Thyroid gland (tissue), 4 donors: ENCODE measurements around the gene BNIPL. TPM values are rescaled to one million over a fixed set of nuclear protein-coding genes. Genes with fewer than 3 reads are reported as not detected.

Experiments
- DNase-seq, 2 donors: peaks; one replicate each; pipeline ENCODE4 v3.0.0-alpha.2; 2019
- H3K27ac ChIP-seq, 3 donors: fragments of 200-600 bp; sonication (generic); 1 replicate in 2 of 3; 2 replicates in 1 of 3; pipeline ENCODE4 v1.5.1; 2016 to 2019; ENCODE audit warnings: mild to moderate bottlenecking in 1 of 3, moderate library complexity in 1 of 3
- H3K27me3 ChIP-seq: fragments of 200-600 bp; sonication (generic); one replicate; pipeline ENCODE4 v1.5.1; 2019
- H3K36me3 ChIP-seq, 2 donors: fragments of 200-600 bp; sonication (generic); one replicate each; pipeline ENCODE4 v1.5.1; 2016 to 2019
- H3K4me1 ChIP-seq, 2 donors: fragments of 200-600 bp; sonication (generic); one replicate each; pipeline ENCODE4 v1.5.1; 2017 to 2019
- H3K4me3 ChIP-seq, 3 donors: fragments of 200-600 bp; sonication (generic); replicated peaks in 1 of 3; 1 replicate in 2 of 3; 2 replicates in 1 of 3; pipeline ENCODE4 v1.5.1; 2016; ENCODE audit warnings: mild to moderate bottlenecking in 1 of 3
- H3K9me3 ChIP-seq: fragments of 200-600 bp; sonication (generic); one replicate; pipeline ENCODE4 v1.5.1; 2017
- CTCF ChIP-seq, 6 experiments: fragments of 200-600 bp in 3 of 6; fragments of 450-650 bp in 3 of 6; sonication (generic) in 3 of 6; IDR thresholded peaks; one replicate each; pipeline ENCODE4 v1.5.1; 2016 to 2019; ENCODE audit warnings: antibody characterized with exemption in 6 of 6, mild to moderate bottlenecking in 2 of 6, inconsistent platforms in 1 of 6, moderate library complexity in 1 of 6
- POLR2A ChIP-seq, 2 donors: fragments of 450-650 bp; IDR thresholded peaks; one replicate each; pipeline ENCODE4 v1.6.1; 2017; ENCODE audit warnings: antibody characterized with exemption in 2 of 2, mild to moderate bottlenecking in 2 of 2, moderate library complexity in 1 of 2
- WGBS, 2 donors: methylation state at CpG; one replicate each; pipeline ENCODE4 v1.1.5; 2017; 5-methylcytosine and 5-hydroxymethylcytosine counted together
- intact Hi-C: fragments of 100-400 bp; cut with DNase I; formaldehyde crosslinking; loops from one replicate; pipeline ENCODE4 v1.15.1; 2023
- total RNA-seq, 4 donors: library from RNA; depleted of rRNA; stranded (reverse); fragments of >200 nt; gene quantifications; one replicate each; pipeline ENCODE4 v1.2.3, GENCODE V29; 2016

BNIPL gene
- total RNA-seq: 10 to 100 TPM in 1 of 4 donors, 1 to 10 TPM in 3; 4.0 to 16.8 (median 5.0) TPM

GRCh38 chr1:151036356-151036755, at the start of gene BNIPL:
TSS of gene BNIPL (plus strand) at chr1:151036586. CDS start at chr1:151036726, 140 bp downstream.
- peak within 1 kb of the TSS in 1 of 3 donors; percentile 30 for H3K27ac ChIP-seq
- H3K36me3 ChIP-seq: peaks cover 16 to 27% of the 10 kb centered on the region in 2 donors
- no peaks in the 10 kb centered on the region for H3K9me3 ChIP-seq
- no peak within 1 kb of the TSS for H3K4me3 ChIP-seq
- intact Hi-C loops: no loop called here
- H3K27me3 ChIP-seq: no peaks in the 10 kb centered on the region
- TF ChIP-seq CTCF (IDR thresholded peaks at IDR 0.05): no peak
- peak in 1 of 2 donors; percentile 10 for TF ChIP-seq POLR2A (IDR thresholded peaks at IDR 0.05)
- DNase-seq: peak; percentile 63 to 64
- 30 to 38% methylated on average over 2 of the region's 2 CpGs for WGBS, 2 donors
- peaks cover 5 to 6% of the 10 kb centered on the region in 2 donors for H3K4me1 ChIP-seq

- no peaks in the 10 kb centered on the region for H3K36me3 ChIP-seq
- WGBS, 2 donors: 76 to 80% methylated on average over 7 of the region's 7 CpGs
- no peak overlapping the region for H3K4me3 ChIP-seq
- DNase-seq: no peak
- H3K27me3 ChIP-seq: no peaks in the 10 kb centered on the region
- no peak overlapping the region for H3K27ac ChIP-seq
- intact Hi-C loops: no loop called here
- TF ChIP-seq POLR2A (IDR thresholded peaks at IDR 0.05) (no peak), CTCF (IDR thresholded peaks at IDR 0.05) (no peak)
- H3K9me3 ChIP-seq: no peaks in the 10 kb centered on the region
- peaks cover 1 to 4% of the 10 kb centered on the region in 2 donors for H3K4me1 ChIP-seq
These were observed 48.5 kb upstream of the BNIPL start for GRCh38 chr1:150987924-150988323.

- Histone ChIP-seq H3K27me3 (no peaks in the 10 kb centered on the region), H3K4me3 (no peak overlapping the region), H3K27ac (no peak overlapping the region), H3K9me3 (no peaks in the 10 kb centered on the region), H3K36me3 (peaks cover 9 to 11% of the 10 kb centered on the region in 2 donors), H3K4me1 (peaks cover 0 to 7% of the 10 kb centered on the region in 2 donors)
- intact Hi-C loops: loop anchor here (10.0 kb wide), 1 partner anchor 438 kb away; no protein-coding TSS in a partner anchor
- 71 to 81% methylated on average over 4 of the region's 4 CpGs for WGBS, 2 donors
- TF ChIP-seq POLR2A (IDR thresholded peaks at IDR 0.05) (no peak), CTCF (IDR thresholded peaks at IDR 0.05) (no peak)
- DNase-seq: no peak
These were observed 43.8 kb upstream of the BNIPL start for GRCh38 chr1:150992626-150993025.

- H3K9me3 ChIP-seq: no peaks in the 10 kb centered on the region
- intact Hi-C loops: loop anchor here (10.0 kb wide), 1 partner anchor 439 kb away; no protein-coding TSS in a partner anchor
- H3K27me3 ChIP-seq: no peaks in the 10 kb centered on the region
- peak overlapping the region in 1 of 3 donors; percentile 59 for H3K27ac ChIP-seq
- 92 to 93% methylated on average over 3 of the region's 3 CpGs for WGBS, 2 donors
- DNase-seq: no peak
- no peak overlapping the region for H3K4me3 ChIP-seq
- H3K36me3 ChIP-seq: peaks cover 25 to 27% of the 10 kb centered on the region in 2 donors
- peaks cover 0 to 7% of the 10 kb centered on the region in 2 donors for H3K4me1 ChIP-seq
- TF ChIP-seq POLR2A (IDR thresholded peaks at IDR 0.05) (no peak), CTCF (IDR thresholded peaks at IDR 0.05) (no peak)
These were observed 42.1 kb upstream of the BNIPL start for GRCh38 chr1:150994248-150994647.

- Histone ChIP-seq H3K4me3 (no peak overlapping the region), H3K27ac (peak overlapping the region in 1 of 3 donors; percentile 59), H3K36me3 (peaks cover 29 to 39% of the 10 kb centered on the region in 2 donors), H3K9me3 (no peaks in the 10 kb centered on the region), H3K4me1 (peaks cover 0 to 7% of the 10 kb centered on the region in 2 donors), H3K27me3 (no peaks in the 10 kb centered on the region)
- intact Hi-C loops: loop anchor here (10.0 kb wide), 1 partner anchor 441 kb away; no protein-coding TSS in a partner anchor
- no peak for TF ChIP-seq POLR2A (IDR thresholded peaks at IDR 0.05)
- no peak for TF ChIP-seq CTCF (IDR thresholded peaks at IDR 0.05)
- 74 to 77% methylated on average over 4 of the region's 4 CpGs for WGBS, 2 donors
- DNase-seq: no peak
These were observed 40.9 kb upstream of the BNIPL start for GRCh38 chr1:150995460-150995859.
